Esophagus (tissue), 2 donors: Measurements from ENCODE around the gene REM2. TPM values are rescaled to one million over a fixed set of nuclear protein-coding genes. Genes with fewer than 3 reads are reported as not detected.

Experiments used
- H3K27ac ChIP-seq, 2 donors: one replicate each; pipeline ENCODE4 v1.5.1; 2013; ENCODE audit warnings: low read depth in 2 of 2, mild to moderate bottlenecking in 2 of 2, inconsistent platforms in 1 of 2, low read length in 1 of 2, moderate library complexity in 1 of 2
- H3K27me3 ChIP-seq, 2 donors: one replicate each; pipeline ENCODE4 v1.6.1; 2013; ENCODE audit warnings: low read length in 2 of 2, control low read depth in 1 of 2, mild to moderate bottlenecking in 1 of 2; ENCODE audit not compliant: insufficient read depth in 2 of 2, control insufficient read depth in 1 of 2
- H3K36me3 ChIP-seq, 2 donors: one replicate each; pipeline ENCODE4 v1.6.1; 2013; ENCODE audit warnings: low read length in 1 of 2; ENCODE audit not compliant: control insufficient read depth in 2 of 2, insufficient read depth in 2 of 2
- H3K4me1 ChIP-seq, 2 donors: one replicate each; pipeline ENCODE4 v1.6.1; 2013; ENCODE audit warnings: low read length in 1 of 2; ENCODE audit not compliant: control insufficient read depth in 2 of 2, insufficient read depth in 2 of 2
- H3K4me3 ChIP-seq, 2 donors: one replicate each; pipeline ENCODE4 v1.5.1; 2013; ENCODE audit warnings: low read length in 2 of 2, mild to moderate bottlenecking in 2 of 2, low read depth in 1 of 2, moderate library complexity in 1 of 2
- H3K9me3 ChIP-seq, 2 donors: one replicate each; pipeline ENCODE4 v1.6.1; 2013; ENCODE audit warnings: mild to moderate bottlenecking in 2 of 2, low read depth in 1 of 2, low read length in 1 of 2, moderate library complexity in 1 of 2; ENCODE audit not compliant: control insufficient read depth in 2 of 2, insufficient read depth in 1 of 2
- WGBS, 2 donors: extraction: QIAGEN DNeasy Blood & Tissue Kit; methylation state at CpG; one replicate each; pipeline ENCODE4 v1.1.7; 2013; 5-methylcytosine and 5-hydroxymethylcytosine counted together
- polyA plus RNA-seq, 2 donors: library from polyadenylated mRNA; stranded (reverse); fragments of 200-250 nt; gene quantifications; one replicate each; pipeline ENCODE4 v1.2.3, GENCODE V29; 2013
- donor health status: healthy with polysubstance abuse.
- donor health status: Bipolar disorder and iron deficiency.

REM2 gene
- polyA plus RNA-seq, 2 donors, result 0.31 to 1.1 TPM

DNA sequence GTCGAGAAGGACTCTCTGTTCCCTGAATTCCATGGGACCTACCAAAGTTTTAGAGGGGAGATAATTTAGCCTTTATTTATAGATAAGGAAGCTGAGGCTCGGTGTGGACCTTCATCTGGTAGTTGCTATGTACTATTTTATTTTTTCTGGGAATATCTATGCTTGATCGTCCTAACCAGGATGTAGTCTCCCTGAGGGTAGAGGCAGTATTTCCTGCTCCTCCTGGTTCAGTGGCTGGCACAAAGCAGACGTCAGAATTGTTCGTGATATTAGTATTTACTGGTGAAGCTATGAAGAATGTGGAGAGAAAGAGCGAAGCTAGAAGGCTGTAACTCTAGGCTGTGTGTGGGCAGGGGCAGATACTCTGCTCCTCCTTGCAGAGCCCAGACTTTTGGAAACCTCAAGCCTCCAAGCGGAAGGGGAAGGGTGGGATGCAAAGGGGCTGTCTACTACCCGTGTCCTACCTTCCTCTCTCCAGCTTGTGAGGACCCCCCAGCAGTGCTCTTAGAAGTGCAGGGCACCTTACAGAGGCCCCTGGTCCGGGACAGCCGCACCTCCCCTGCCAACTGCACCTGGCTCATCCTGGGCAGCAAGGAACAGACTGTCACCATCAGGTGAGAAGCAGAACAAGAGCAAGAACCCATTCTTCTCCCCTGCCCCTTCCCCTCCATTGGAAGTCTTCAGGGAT is 10.0 kb upstream of the REM2 start:
- 36 to 39% methylated on average over 10 of the region's 10 CpGs for WGBS, 2 donors
- no peaks in the 10 kb centered on the region for H3K9me3 ChIP-seq
- no peaks in the 10 kb centered on the region for H3K27me3 ChIP-seq
- H3K27ac ChIP-seq, result peak overlapping the region; percentile 99 to 100
- peak overlapping the region; percentile 96 to 98 for H3K4me3 ChIP-seq
- peaks cover 3 to 5% of the 10 kb centered on the region in 2 donors for H3K4me1 ChIP-seq
- H3K36me3 ChIP-seq, result peaks cover 16 to 38% of the 10 kb centered on the region in 2 donors

DNA sequence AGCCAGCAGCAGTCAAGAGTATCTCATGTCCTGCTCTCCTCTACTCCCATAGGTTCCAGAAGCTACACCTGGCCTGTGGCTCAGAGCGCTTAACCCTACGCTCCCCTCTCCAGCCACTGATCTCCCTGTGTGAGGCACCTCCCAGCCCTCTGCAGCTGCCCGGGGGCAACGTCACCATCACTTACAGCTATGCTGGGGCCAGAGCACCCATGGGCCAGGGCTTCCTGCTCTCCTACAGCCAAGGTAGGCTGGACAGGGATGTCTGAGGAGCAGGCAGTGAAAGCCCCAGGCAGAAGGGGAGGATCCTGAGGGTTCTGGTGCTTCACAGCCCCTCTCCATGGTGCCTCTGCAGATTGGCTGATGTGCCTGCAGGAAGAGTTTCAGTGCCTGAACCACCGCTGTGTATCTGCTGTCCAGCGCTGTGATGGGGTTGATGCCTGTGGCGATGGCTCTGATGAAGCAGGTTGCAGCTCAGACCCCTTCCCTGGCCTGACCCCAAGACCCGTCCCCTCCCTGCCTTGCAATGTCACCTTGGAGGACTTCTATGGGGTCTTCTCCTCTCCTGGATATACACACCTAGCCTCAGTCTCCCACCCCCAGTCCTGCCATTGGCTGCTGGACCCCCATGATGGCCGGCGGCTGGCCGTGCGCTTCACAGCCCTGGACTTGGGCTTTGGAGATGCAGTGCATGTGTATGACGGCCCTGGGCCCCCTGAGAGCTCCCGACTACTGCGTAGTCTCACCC is 7.8 kb upstream of the REM2 start:
- no peak overlapping the region for H3K27ac ChIP-seq
- no peaks in the 10 kb centered on the region for H3K27me3 ChIP-seq
- no peak overlapping the region for H3K4me3 ChIP-seq
- WGBS, 2 donors, result 95 to 96% methylated on average over 15 of the region's 15 CpGs
- peaks cover 22 to 51% of the 10 kb centered on the region in 2 donors for H3K36me3 ChIP-seq
- H3K9me3 ChIP-seq, result no peaks in the 10 kb centered on the region
- peaks cover 3 to 5% of the 10 kb centered on the region in 2 donors for H3K4me1 ChIP-seq

DNA sequence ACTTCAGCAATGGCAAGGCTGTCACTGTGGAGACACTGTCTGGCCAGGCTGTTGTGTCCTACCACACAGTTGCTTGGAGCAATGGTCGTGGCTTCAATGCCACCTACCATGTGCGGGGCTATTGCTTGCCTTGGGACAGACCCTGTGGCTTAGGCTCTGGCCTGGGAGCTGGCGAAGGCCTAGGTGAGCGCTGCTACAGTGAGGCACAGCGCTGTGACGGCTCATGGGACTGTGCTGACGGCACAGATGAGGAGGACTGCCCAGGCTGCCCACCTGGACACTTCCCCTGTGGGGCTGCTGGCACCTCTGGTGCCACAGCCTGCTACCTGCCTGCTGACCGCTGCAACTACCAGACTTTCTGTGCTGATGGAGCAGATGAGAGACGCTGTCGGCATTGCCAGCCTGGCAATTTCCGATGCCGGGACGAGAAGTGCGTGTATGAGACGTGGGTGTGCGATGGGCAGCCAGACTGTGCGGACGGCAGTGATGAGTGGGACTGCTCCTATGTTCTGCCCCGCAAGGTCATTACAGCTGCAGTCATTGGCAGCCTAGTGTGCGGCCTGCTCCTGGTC is 7.2 kb upstream of the REM2 start:
- no peaks in the 10 kb centered on the region for H3K27me3 ChIP-seq
- H3K4me3 ChIP-seq, result no peak overlapping the region
- H3K9me3 ChIP-seq, result no peaks in the 10 kb centered on the region
- H3K27ac ChIP-seq, result no peak overlapping the region
- WGBS, 2 donors, result 94 to 96% methylated on average over 20 of the region's 20 CpGs
- H3K4me1 ChIP-seq, result peaks cover 3 to 5% of the 10 kb centered on the region in 2 donors
- peaks cover 22 to 51% of the 10 kb centered on the region in 2 donors for H3K36me3 ChIP-seq

DNA sequence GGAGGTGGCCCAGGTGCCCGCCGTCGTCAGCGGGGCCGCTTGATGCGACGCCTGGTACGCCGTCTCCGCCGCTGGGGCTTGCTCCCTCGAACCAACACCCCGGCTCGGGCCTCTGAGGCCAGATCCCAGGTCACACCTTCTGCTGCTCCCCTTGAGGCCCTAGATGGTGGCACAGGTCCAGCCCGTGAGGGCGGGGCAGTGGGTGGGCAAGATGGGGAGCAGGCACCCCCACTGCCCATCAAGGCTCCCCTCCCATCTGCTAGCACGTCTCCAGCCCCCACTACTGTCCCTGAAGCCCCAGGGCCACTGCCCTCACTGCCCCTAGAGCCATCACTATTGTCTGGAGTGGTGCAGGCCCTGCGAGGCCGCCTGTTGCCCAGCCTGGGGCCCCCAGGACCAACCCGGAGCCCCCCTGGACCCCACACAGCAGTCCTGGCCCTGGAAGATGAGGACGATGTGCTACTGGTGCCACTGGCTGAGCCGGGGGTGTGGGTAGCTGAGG is 6.0 kb upstream of the REM2 start:
- H3K27ac ChIP-seq, result no peak overlapping the region
- H3K27me3 ChIP-seq, result no peaks in the 10 kb centered on the region
- no peak overlapping the region for H3K4me3 ChIP-seq
- peaks cover 22 to 51% of the 10 kb centered on the region in 2 donors for H3K36me3 ChIP-seq
- H3K4me1 ChIP-seq, result peaks cover 3 to 5% of the 10 kb centered on the region in 2 donors
- H3K9me3 ChIP-seq, result no peaks in the 10 kb centered on the region
- WGBS, 2 donors, result 86 to 93% methylated on average over 22 of the region's 22 CpGs

DNA sequence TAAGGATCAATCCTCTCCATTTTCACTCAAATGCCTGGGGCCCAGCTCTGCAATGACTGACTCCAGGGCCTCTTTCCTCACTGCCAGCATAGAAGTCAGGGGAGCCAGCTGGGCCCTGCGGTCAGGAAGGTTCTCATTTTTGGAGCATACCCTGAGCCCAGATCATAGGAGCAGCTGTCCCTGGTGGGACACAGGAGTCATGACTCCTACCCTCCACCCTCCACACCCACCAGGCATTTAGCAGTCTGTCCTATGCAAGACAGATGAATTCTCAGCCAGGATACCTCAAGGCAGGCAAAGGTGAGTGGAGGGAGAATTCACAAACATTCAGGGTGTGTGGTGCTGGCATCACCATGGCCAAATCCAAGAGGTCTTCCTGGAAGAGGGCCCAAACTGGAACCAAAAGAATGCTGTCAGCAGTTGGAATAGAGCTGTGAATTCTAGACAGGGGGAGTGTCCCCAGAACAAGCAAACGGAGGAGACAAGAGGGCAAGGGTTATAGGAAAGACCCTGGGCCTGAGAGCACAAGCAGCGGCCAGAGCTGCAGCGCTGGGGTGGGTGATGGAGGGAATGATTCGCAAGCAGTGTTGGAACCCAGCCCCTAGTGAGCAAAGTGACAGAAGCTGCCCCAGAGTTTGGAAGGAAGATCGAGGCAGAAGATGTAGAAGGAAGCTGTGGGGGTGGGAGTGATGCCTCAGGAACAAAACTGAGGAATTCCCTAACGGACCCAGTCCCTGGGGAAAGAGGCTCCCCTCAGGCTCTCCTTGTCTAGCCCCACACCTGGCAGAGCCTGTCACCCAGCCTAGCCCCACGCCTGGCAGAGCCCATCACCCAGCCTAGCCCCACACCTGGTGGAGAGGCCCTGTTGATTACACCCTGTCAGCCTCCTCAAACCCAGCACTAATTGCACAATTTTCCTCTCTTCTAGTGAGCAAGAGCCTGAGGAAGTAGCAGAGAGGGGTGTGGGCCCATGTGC is 4.5 kb upstream of the REM2 start:
- WGBS, 2 donors, result 78 to 83% methylated on average over 8 of the region's 8 CpGs
- no peaks in the 10 kb centered on the region for H3K27me3 ChIP-seq
- H3K27ac ChIP-seq, result no peak overlapping the region
- peaks cover 8 to 11% of the 10 kb centered on the region in 2 donors for H3K4me1 ChIP-seq
- H3K36me3 ChIP-seq, result peaks cover 22 to 51% of the 10 kb centered on the region in 2 donors
- H3K9me3 ChIP-seq, result no peaks in the 10 kb centered on the region
- H3K4me3 ChIP-seq, result no peak overlapping the region

DNA sequence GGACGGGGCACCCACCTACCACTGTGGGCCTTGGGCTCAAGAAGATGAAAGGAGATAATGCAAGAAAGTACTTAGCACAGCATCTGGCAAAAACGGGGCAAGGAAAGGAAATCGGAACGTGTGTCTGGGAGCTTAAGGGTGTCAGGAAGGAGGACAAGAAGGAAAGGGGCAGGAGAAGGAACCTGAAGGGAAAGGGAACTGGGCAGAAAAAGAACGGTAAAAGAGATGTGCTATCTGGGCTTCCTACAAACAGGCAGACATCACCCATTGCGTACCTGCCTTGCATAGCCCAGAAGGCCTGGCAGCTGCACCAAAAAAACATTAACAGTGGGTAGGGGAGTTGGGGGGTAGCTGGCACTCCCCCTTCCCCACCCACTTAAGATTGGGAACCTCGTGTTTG is 958 bp upstream of the REM2 start:
- H3K27ac ChIP-seq, result no peak overlapping the region
- no peak overlapping the region for H3K4me3 ChIP-seq
- no peaks in the 10 kb centered on the region for H3K27me3 ChIP-seq
- no peaks in the 10 kb centered on the region for H3K9me3 ChIP-seq
- WGBS, 2 donors, result 30 to 41% methylated on average over 7 of the region's 7 CpGs
- H3K4me1 ChIP-seq, result peaks cover 6 to 13% of the 10 kb centered on the region in 2 donors
- H3K36me3 ChIP-seq, result peaks cover 5 to 21% of the 10 kb centered on the region in 2 donors

DNA sequence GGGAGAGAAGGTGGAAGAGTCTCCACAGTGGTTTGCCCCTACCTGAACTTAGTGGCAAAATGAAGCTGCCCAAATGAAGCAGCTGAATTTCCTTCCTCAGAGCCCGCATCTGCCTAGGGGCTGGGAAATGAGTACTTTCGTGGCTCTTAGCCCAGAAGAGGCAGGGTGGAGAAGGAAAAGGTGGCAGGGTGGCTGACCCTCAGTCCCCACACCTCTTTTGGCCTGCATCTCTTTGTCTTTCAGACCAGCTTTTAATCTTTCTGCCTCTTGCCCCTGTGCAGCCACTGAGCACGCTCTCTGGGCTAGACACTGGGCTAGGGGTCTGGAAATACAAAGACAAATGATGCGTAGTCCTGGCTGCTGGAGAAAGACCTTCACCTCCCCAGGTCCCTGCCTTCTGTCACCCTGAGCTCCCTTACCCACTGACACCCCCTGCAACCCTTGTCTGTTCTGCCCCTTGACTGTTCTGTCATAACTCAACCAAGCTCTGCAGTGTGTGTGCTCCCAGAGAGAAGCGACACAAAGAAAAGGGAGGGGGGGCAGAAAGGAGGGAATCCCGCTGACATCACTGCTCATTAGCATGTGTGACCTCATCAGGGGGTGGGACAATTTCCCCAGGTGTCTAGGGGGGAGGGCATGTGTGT is 371 bp upstream of the REM2 start:
- no peak overlapping the region for H3K4me3 ChIP-seq
- H3K27ac ChIP-seq, result peak overlapping the region in 1 of 2 donors; percentile 16
- no peaks in the 10 kb centered on the region for H3K27me3 ChIP-seq
- peaks cover 6 to 13% of the 10 kb centered on the region in 2 donors for H3K4me1 ChIP-seq
- WGBS, 2 donors, result 16 to 27% methylated on average over 6 of the region's 6 CpGs
- H3K9me3 ChIP-seq, result no peaks in the 10 kb centered on the region
- peaks cover 5 to 16% of the 10 kb centered on the region in 2 donors for H3K36me3 ChIP-seq

DNA sequence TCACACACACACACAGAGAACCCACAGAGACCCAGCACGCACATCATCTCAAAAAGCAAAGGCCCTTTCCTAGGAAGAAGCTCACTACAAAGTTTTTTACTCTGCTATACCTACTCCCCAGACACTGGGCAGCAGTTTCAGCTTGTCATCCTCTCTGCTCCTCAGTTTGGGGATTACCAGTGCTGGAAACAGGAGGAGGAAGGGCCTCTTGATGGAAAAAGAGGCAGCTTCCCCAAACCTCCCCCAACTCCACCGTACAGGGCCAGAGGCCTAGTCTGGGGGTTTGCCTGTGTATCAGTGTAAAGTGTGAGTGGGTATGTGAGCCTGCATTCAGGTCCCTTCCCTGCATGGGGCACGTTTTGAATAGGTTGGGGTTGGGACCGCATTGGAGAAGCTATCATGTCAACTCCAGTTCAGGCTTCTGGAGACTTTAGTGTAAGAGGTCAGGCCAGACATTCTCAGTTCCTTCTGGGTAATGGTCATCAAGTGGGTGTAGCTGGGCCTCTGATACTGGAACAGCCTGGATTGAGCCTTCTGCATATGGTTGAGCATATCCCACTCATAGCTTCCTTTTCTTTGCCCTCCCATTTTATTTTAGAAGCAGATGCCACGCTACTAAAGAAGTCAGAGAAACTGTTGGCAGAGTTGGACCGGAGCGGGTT is 1.2 kb downstream of the REM2 start:
- Histone ChIP-seq H3K27ac (no peak overlapping the region), H3K4me1 (peaks cover 6 to 13% of the 10 kb centered on the region in 2 donors), H3K36me3 (peaks cover 0 to 1% of the 10 kb centered on the region in 2 donors), H3K9me3 (no peaks in the 10 kb centered on the region), H3K4me3 (no peak overlapping the region), H3K27me3 (no peaks in the 10 kb centered on the region)
- 88 to 89% methylated on average over 7 of the region's 7 CpGs for WGBS, 2 donors
